Measurements from ENCODE around the gene ARID3B. TPM values are rescaled to one million over a fixed set of nuclear protein-coding genes. Genes with fewer than 3 reads are reported as not detected.

The ARID3B gene
- total and polyA plus RNA-seq, 2 of the 13 experiments (the other 11 are each of a cell fraction or from before 2014, with no cell fraction given): 5.3 to 12.8 TPM

DNA sequence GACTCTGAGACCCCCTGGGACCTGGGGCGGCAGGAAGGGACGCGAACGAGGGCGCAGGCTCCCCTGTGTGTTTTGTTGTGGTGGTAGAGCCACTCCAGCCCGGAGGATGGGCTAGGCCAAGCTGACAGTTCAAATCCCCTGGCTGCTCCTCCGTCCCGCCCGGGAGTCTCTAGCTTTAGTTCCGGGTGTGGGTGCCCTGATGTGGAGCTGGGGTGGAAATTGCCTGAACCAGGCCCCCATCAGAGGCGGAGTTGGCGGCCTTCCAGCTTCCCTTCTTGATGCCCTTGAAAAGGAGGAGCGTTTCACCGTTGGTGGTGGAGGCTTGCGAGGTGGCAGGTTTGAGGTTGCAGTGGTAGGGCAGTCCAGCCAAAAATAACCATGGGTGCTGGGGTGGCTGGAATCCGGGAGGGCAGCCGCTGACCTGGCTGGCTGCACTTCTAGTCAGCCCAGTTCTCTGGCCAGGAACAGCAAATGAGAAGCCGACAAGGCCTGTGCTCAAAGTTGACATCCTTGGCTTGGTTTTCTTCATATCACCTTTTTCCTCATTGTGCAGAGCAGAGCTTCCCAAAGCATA is 75.4 kb downstream of the ARID3B start (continued):
- TF ChIP-seq HCFC1 (IDR thresholded peaks at IDR 0.05; ENCODE audit: low read depth, low read length) (no peak), AGO2 (optimal IDR thresholded peaks at IDR 0.05; ENCODE audit: low read depth, low read length) (peak; percentile 21), ZNF180 (CRISPR knock-in tag; IDR thresholded peaks at IDR 0.05; ENCODE audit: borderline replicate concordance, low read depth) (0 out of 2 replicates have a peak, but pooled peaks have one; percentile 30), ELF1 (CRISPR knock-in tag; IDR thresholded peaks at IDR 0.05) (peak; percentile 36; the same call in 1 of the 2 replicates), GZF1 (CRISPR knock-in tag; IDR thresholded peaks at IDR 0.05) (peak; percentile 8; the same call in 1 of the 2 replicates), CAMTA2 (CRISPR knock-in tag; IDR thresholded peaks at IDR 0.05; ENCODE audit: borderline replicate concordance) (no peak), SATB2 (CRISPR knock-in tag; IDR thresholded peaks at IDR 0.05) (0 out of 2 replicates have a peak, but pooled peaks have one; percentile 18), ELF3 (CRISPR knock-in tag; IDR thresholded peaks at IDR 0.05) (peak; percentile 40; the same call in 1 of the 2 replicates), RBM39 (IDR thresholded peaks at IDR 0.05; ENCODE audit: low read depth, low read length, poor library complexity, severe bottlenecking) (peak; percentile 3)
- TF ChIP-seq, protein P1, sequence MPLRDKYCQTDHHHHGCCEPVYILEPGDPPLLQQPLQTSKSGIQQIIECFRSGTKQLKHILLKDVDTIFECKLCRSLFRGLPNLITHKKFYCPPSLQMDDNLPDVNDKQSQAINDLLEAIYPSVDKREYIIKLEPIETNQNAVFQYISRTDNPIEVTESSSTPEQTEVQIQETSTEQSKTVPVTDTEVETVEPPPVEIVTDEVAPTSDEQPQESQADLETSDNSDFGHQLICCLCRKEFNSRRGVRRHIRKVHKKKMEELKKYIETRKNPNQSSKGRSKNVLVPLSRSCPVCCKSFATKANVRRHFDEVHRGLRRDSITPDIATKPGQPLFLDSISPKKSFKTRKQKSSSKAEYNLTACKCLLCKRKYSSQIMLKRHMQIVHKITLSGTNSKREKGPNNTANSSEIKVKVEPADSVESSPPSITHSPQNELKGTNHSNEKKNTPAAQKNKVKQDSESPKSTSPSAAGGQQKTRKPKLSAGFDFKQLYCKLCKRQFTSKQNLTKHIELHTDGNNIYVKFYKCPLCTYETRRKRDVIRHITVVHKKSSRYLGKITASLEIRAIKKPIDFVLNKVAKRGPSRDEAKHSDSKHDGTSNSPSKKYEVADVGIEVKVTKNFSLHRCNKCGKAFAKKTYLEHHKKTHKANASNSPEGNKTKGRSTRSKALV (CRISPR knock-in tag; IDR thresholded peaks at IDR 0.05): peak; percentile 60

DNA sequence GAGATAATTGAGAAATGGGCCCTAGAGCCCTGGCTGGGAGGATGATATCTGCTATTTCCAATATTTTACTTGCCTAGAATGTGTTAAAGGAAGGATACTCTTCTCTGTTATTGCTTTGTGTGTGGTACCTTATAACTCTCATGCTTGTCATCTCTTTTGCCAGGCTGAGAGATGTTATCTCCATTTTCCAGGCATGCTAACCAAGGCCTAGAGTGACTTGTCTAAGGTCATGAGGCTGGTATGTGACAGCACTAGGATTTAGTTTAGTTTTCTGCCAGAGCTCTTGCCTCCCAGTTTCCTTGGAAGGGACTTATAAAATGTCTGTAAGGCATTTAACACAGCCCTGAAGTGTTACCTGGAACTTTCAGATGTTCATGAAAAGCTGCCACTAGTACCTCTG is 76.0 kb downstream of the ARID3B start:
- peaks cover 50% of the 10 kb centered on the region for H3K79me2 ChIP-seq (ENCODE audit: insufficient read depth, low read length)
- peaks cover 56% of the 10 kb centered on the region for H4K20me1 ChIP-seq (ENCODE audit: insufficient read depth, low read length)
- intact Hi-C loops (cut with micrococcal nuclease; ENCODE audit: unreplicated experiment) (loop anchor here (5.0 kb wide), 2 partner anchors 175 to 245 kb away; no protein-coding TSS in a partner anchor), in situ Hi-C loops (cut with HindIII; ENCODE audit: extremely low pct_ligation_motif_present, low pct_unique_long_range_greater_than_20kb) (no loop called here)
- peak overlapping the region; percentile 99 for H3K9ac ChIP-seq (ENCODE audit: insufficient read depth, low read depth, low read length)
- ChIA-PET CTCF (ENCODE audit: low intra/inter-chr PET ratio, low total read pairs) (interaction anchor here (1.1 kb wide), 1 partner anchor 243 kb away, joined by 3 read pairs; no protein-coding TSS in a partner anchor), POLR2A (interaction anchor here (1.6 to 6.9 kb wide), 4 partner anchors 18 to 76 kb away, joined by 3 to 52 read pairs (median 12); partner anchors contain the start of gene ARID3B)
- H3K4me2 ChIP-seq (ENCODE audit: low read depth, low read length): peak overlapping the region; percentile 85
- H3K4me1 ChIP-seq (ENCODE audit: insufficient read depth, low read length): peaks cover 39% of the 10 kb centered on the region
- H3K9me3 ChIP-seq (ENCODE audit: low read length): no peaks in the 10 kb centered on the region
- H3K36me3 ChIP-seq (replicated peaks in 1 of 2; ENCODE audit: control insufficient read depth in 1 of 2, insufficient read depth in 2 of 2, low read length in 2 of 2): peaks cover 12 to 29% of the 10 kb centered on the region in 2 experiments
- H3K4me3 ChIP-seq (replicated peaks in 1 of 3; ENCODE audit: insufficient read depth in 1 of 3, low read depth in 2 of 3, low read length in 3 of 3): peak overlapping the region; percentile 90 to 100 (median 94)
- H3K27ac ChIP-seq (ENCODE audit: extremely low read length, insufficient read depth, low read length): peak overlapping the region; percentile 93
- ATAC-seq (no peak), DNase-seq (ENCODE audit: low spot score) (no peak), FAIRE-seq (no peak)
- peaks cover 0 to 11% of the 10 kb centered on the region in 2 experiments; a peak in 1 of 5 replicates for H3K27me3 ChIP-seq (ENCODE audit: control insufficient read depth in 1 of 2, insufficient read depth in 2 of 2, low read length in 2 of 2)
- no peak overlapping the region for H2AFZ ChIP-seq (ENCODE audit: low read length)
- BruUV-seq (replicated peaks): no TSS peak
- TF ChIP-seq AHDC1 (CRISPR knock-in tag; IDR thresholded peaks at IDR 0.05; ENCODE audit: borderline replicate concordance): no peak
- TF ChIP-seq, protein P2, sequence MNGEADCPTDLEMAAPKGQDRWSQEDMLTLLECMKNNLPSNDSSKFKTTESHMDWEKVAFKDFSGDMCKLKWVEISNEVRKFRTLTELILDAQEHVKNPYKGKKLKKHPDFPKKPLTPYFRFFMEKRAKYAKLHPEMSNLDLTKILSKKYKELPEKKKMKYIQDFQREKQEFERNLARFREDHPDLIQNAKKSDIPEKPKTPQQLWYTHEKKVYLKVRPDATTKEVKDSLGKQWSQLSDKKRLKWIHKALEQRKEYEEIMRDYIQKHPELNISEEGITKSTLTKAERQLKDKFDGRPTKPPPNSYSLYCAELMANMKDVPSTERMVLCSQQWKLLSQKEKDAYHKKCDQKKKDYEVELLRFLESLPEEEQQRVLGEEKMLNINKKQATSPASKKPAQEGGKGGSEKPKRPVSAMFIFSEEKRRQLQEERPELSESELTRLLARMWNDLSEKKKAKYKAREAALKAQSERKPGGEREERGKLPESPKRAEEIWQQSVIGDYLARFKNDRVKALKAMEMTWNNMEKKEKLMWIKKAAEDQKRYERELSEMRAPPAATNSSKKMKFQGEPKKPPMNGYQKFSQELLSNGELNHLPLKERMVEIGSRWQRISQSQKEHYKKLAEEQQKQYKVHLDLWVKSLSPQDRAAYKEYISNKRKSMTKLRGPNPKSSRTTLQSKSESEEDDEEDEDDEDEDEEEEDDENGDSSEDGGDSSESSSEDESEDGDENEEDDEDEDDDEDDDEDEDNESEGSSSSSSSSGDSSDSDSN (CRISPR knock-in tag; IDR thresholded peaks at IDR 0.05): no peak

Data from HepG2 (cell line).